Activated effector memory CD4-positive, alpha-beta T cell treated with Interleukin-2 at 50 U/mL for 16 hours (primary cell): Measurements from ENCODE around the gene FMN1.

ENCODE experiments used
- DNase-seq: peaks from one replicate; pipeline ENCODE4 v3.0.0-alpha.2; 2020

The FMN1 gene

GRCh38 chr15:33154351-33155166, 40.0 kb downstream of the FMN1 start:
- DNase-seq = no peak

DNA sequence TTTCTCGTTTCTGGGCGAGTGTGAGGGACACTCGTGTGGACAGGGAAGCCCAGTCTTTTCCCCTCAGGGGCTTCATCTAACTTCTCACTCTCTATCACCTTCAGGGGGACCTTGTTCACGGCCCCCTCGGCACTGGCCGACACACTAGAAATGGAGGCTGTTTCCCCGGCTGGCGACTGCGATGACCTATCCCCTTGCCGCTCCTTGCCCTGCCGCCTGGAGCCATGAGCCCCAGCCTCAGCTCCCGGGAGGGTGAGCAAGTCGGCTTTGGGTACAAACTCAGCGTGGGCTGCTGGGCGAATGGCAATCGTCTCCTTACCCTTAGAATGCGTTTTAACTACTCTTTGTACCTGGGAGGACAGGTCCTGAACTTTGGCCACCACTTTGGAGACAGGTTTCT, 41.0 kb downstream of the FMN1 start:
- no peak for DNase-seq

DNA sequence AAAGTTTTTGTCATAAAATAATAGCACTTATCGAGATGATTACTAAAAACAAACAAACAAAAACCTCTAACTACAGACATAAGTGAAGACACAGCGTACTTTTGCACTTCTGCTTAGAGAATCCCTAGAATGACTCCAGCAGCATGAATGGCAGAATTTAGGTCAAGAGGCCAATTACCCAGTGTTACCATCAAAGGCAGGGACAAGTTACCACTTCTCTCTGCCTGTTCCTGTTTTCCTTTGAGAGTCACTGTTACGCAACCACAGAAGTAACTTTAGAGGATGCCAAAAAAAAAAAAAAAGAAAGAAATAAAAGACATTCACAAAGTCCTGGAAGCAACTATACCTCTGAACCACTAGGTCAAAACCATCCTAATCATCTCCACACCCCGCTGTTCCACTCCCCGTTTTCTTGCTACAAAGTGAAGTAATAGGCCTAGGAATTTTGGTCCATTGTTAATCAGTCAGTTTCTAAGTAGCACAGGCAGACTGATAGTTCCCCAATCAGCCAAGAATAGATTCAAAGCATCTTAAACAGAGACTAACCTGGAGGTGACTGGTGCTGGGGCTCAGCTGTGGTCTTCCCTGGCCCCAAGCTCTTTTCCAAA, 41.9 kb downstream of the FMN1 start:
- no peak for DNase-seq

GRCh38 chr15:33150971-33151370, 43.5 kb downstream of the FMN1 start:
- no peak for DNase-seq

DNA sequence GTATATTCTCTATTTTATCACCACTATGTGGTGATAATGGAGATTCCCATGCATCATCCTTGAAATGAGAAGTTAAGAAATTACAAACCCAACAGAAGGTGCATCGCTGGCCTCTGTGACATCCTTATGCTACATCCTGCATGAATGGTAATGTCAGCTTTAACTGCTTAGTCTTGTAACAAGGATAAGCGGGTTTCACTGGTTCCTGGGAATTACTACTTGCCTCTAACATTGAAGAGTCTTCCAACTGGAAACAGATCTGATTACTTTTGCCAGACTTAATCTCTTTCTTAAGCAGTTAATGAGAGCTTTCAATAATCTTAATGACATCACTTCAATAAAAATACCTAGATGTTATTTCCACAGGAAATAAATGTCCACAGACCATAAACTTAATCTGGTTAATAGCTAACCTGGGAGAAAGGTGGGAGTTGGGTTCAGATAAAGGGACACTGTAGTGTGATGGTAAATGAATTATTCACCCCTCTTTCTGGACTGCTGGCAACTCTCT, 44.0 kb downstream of the FMN1 start:
- no peak for DNase-seq

- no peak for DNase-seq
These were observed 44.6 kb downstream of the FMN1 start for GRCh38 chr15:33149919-33150318.

DNA sequence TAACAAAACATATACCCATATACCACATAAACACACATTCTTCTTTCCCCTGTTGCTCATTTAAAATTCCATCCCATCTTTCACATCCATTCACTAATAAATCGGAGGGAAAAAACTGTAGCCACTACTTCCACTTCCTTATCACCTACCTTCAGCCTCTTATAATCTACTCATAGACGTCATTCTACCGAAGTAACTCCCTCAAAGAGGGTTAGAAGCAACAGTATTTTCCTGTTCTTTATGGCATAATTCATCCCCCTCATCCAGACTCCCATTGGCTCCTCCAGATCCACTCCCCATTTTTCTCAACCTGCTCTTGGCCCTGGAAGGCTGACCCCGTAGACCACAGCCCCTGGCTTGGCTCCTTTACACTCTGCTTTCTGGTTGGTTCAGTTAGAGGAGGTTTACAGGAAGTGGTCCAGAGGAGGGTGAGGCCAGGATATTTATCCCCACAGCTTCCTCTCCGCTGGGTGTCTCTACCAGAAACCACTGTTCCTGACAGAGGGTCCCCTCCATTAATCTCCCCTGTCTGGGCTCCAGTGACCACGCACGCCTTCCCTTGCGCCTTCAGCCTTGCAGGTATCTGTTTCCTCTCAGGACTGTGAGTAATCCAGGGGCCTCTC, 46.3 kb downstream of the FMN1 start:
- no peak for DNase-seq

- no peak for DNase-seq
These were observed 48.5 kb downstream of the FMN1 start for GRCh38 chr15:33146051-33146450.

DNA sequence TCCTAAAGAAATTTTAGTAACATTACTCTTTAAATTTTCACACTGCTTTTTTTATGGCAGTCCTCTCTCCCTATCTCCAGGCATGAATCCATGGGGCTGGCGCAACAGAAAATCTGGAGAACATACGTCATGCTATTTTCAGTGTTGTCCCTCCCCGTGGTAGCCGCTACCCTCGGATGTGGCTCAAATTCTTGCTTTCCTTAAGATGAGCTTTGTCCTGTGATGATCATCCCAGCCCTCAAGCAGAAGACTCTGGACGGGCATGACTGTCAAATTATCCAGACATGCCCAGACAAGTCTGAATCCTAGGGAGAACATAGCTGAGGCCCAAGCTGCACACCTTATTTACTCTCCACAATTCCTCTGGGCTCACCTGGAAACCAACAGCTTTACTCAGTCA, 49.1 kb downstream of the FMN1 start:
- DNase-seq = no peak

- DNase-seq = no peak
These were observed 51.8 kb downstream of the FMN1 start for GRCh38 chr15:33142708-33143107.

DNA sequence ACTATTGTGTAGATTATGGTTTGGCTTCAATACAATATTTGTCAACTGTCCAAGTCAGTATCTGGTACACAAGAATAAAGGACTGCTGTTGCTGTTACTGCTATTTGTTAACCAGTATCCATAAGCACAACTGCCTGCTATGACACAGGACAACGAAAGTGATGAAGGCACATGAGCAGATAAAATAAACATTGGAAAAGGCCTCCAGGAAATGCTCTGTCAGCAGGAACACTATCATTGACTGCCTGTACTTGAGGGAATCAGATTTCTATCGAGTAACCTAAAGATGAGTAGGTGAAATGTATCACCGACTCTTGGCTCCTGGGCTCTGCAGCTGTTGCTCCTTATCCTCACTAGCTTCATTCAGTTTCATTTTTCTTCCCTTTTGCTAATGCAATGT, 56.5 kb downstream of the FMN1 start:
- DNase-seq = no peak

DNA sequence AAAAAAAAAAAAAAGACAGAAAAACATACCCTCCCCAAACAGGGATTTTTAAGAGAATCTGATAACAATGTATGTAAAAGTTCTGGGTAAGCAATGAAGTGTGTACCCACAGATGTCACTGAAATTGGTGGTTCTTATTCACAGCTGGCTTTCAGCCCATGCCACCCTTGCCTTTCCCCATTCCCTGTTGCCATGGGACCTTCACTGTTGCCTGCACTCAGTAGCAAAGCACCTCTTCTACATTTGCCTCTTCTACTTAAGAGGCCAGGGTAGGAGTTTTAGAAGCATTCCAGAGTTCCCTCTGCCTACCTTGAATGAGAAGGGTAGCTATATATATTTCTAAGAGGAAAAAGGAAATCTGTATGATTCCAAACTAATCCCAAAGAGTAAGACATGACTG, 57.4 kb downstream of the FMN1 start:
- no peak for DNase-seq

DNA sequence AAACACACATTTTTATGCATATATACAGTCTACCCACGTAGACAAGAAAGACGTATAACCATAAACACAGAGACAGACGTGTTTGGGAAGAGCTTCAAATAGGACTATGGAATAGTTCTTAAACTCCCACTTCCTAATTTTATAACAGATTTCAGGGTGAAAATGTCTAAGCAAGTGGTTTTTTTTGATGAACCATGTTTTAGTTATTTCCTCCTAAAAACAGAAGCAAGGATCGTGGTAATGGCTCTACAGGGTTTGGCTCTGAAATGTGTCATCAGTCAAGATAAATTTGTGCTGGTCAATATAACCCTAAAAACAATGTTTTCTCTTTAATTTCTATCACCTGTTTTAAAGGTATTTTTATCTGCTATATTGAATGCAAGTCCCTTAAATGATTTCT, 58.2 kb downstream of the FMN1 start:
- DNase-seq = no peak

- no peak for DNase-seq
These were observed 59.1 kb downstream of the FMN1 start for GRCh38 chr15:33135355-33135781.

DNA sequence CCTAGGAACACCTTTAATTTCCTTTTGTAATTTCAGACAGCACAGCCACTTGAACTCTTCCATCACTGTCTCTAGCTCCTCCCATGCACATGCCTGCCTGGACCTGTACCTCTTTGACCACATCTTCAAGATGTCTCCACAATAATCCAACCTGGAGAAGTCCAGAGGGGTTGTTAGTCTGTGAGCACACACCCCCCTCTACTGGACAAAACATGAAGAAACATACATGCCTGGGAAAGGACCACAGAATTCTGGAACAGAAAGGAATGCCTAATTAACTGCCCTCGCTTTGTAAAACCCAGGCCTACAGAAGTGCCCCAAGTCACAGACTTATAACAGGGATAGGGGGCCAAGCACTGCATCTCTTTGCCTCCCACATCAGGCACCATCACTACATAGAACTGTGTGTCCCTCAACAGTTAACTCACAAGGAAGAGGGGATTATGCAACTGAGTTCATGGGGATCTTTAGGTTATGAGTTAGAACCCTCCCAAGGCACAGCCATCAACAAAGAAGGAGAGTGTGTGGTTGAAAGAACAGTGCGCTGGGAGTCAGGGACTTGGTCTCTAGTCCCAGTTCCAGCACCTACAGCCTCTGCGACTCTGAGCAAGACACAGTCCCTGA, 61.7 kb downstream of the FMN1 start:
- DNase-seq = no peak

DNA sequence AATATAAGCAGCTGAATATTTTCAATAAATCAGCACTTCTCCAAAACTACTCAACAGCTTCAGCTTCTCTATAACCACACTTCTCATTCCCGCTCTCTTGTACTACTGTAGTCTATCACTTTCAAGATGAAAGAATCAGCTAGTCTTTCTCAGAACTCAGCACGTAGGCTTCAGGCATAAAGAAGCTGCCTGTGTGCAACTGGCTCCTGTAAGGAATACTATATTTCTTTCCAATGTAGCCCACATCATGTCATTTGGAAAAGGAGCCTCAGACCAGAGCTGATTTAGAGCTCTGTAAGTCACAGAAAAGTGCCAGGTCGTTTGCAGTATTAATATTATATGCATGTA, 62.3 kb downstream of the FMN1 start:
- DNase-seq = no peak

- no peak for DNase-seq
These were observed 62.8 kb downstream of the FMN1 start for GRCh38 chr15:33131552-33132232.

- DNase-seq = peak; percentile 56
These were observed 67.8 kb downstream of the FMN1 start for GRCh38 chr15:33126559-33127290.

DNA sequence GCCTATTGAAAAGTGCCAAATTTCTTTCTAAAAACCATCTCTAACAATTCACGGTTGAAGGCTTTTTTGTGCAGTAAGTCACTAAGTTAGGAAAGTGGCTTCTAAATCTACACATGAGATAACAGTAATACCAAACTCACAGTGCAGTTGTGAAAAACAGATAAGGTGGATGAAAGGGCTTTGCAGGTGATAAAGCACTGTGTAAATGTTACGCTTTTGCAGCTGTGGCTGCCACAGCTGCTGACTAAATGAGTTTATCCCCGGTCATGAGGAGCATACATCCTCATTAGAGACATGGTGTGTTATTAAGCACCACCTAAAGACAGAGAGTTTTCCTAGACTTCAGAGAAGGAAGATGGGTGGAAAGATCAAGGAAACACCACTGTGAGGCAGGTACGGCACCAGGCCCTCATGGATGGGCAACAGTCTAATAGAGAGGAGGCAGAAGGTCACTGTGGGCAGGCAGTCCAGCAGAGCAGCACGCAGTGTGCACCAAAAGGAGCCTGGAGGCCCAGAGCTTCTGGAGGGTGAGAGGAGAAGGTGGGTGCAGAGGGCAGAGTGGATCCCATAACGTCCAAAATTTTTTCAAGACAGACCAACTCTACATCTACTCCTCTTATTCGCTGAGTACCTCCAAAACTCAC, 68.5 kb downstream of the FMN1 start:
- no peak for DNase-seq

DNA sequence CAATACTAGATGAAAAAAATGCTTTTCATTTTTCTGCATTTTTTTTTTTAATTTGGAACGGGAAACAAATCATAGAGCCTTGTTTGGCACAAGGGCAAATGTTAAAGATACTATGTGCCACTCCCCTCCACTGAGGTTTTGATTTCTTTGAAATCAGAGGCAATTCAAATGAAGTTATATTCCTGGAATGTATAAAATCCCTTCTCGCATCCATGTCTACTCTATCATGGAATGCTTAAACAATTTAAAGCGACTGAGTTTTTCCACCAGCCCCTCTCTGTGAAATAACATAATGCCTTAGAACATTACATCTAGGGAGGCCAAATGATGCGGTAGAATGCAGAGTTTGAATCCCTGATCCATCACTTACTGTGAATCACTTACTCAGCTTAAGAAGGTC, 69.7 kb downstream of the FMN1 start:
- DNase-seq = no peak

DNA sequence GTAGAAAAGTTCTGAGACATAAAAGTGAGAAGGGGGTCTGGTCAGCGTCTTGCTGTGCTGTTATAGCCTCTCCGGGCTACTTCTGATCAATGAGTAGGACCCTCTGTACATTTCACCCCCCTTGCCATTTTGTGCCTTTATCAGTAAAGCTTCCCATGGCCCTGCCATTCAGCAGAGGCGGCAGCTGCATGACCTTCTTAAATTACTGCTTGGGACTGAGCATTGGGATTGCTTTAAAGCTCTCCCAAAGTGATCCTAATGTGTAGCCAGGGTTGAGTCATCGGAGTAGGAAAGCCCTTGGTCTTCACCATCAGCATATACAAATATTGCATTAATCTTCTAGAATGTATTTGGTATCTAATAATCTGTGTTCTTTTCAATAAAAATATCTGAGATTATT, 70.2 kb downstream of the FMN1 start:
- no peak for DNase-seq

DNA sequence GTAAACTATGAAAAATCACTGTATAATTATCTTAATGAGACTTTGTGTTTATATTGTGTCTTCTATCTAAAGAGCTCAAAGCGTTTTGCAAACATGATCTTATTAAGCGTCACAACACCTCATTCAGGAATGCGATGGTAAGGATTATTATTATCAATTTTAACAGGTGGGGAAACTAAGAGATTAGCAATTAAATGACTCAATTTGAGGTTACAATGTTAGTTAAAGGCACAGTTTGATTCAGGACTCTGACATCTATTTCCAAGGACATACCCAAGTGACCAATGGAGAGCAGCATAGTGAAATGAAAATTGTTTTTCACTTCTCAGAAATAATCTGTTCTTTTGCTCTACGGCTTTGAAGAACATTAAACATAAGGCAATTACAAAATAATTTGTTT, 74.6 kb downstream of the FMN1 start:
- DNase-seq = no peak
